Psoas muscle (tissue), 8 donors: ENCODE data around the gene AGA. TPM values are rescaled to one million over a fixed set of nuclear protein-coding genes. Genes with fewer than 3 reads are reported as not detected.

Experiments used
- ATAC-seq, 4 donors: fragments of 200-7000 bp; cut with Tn5 transposase; one replicate each; pipeline ENCODE4 v1.9.1; 2020; ENCODE audit warnings: moderate library complexity in 3 of 4, mild to moderate bottlenecking in 2 of 4
- DNase-seq, 2 donors: peaks; one replicate each; pipeline ENCODE4 v3.0.0-alpha.2; 2020
- H3K27ac ChIP-seq: fragments of 200-600 bp; one replicate; pipeline ENCODE4 v1.8.0; 2022
- H3K27me3 ChIP-seq, 3 donors: fragments of 200-600 bp in 1 of 3; one replicate each; pipeline versions ENCODE4 v1.6.1 to v1.8.0; 2013 to 2022; ENCODE audit warnings: low read length in 2 of 3, mild to moderate bottlenecking in 2 of 3, moderate library complexity in 1 of 3; ENCODE audit not compliant: insufficient read depth in 3 of 3
- H3K36me3 ChIP-seq, 2 donors: fragments of 200-600 bp in 1 of 2; one replicate each; pipeline versions ENCODE4 v1.6.1 to v1.8.0; 2013 to 2022; ENCODE audit warnings: low read depth in 1 of 2, mild to moderate bottlenecking in 1 of 2, moderate library complexity in 1 of 2; ENCODE audit not compliant: insufficient read depth in 1 of 2
- H3K4me1 ChIP-seq: fragments of 200-600 bp; one replicate; pipeline ENCODE4 v1.8.0; 2022
- H3K4me3 ChIP-seq: fragments of 200-600 bp; one replicate; pipeline ENCODE4 v1.8.0; 2022; ENCODE audit warnings: mild to moderate bottlenecking
- H3K9me3 ChIP-seq: fragments of 200-600 bp; one replicate; pipeline ENCODE4 v1.8.0; 2022
- CTCF ChIP-seq: fragments of 200-600 bp; IDR thresholded peaks from one replicate; pipeline ENCODE4 v1.8.0; 2022; ENCODE audit warnings: antibody characterized with exemption
- WGBS, 3 donors: extraction: QIAGEN DNeasy Blood & Tissue Kit; methylation state at CpG; one replicate each; pipeline versions ENCODE4 v1.1.6 to v1.1.7; 2013; 5-methylcytosine and 5-hydroxymethylcytosine counted together
- intact Hi-C, 2 donors: fragments of 100-400 bp; cut with DNase I; formaldehyde crosslinking; loops; one replicate each; pipeline versions ENCODE4 v1.11.0 to v1.14.2; 2022
- polyA plus RNA-seq, 3 donors: library from polyadenylated mRNA; stranded (reverse); fragments of 200-250 nt; gene quantifications; one replicate each; pipeline ENCODE4 v1.2.3, GENCODE V29; 2013
- total RNA-seq, 4 donors: library from RNA; stranded (reverse); fragmentation: NEBNext Ultra II Directional in 2 of 4; extraction: Animal tissue kit (Norgen Biotek cat#: 25700) in 2 of 4; gene quantifications; one replicate each; pipeline versions ENCODE4 v1.2.1 to v1.2.4, GENCODE V29; 2021 to 2023
- donor health status: healthy with polysubstance abuse.
- donor health status: DM: no; HTN: no; CAD: no; lungs with moderate emphysema.
- donor health status: Bipolar disorder and iron deficiency.
- donor health status: healthy.
- donor health status: DM: yes; HTN: yes; CAD: no.
- donor health status: DM: no; HTN: no; CAD: no.
- donor health status: DM: no; HTN: no; CAD: no.
- donor health status: DM: yes; HTN: yes; CAD: no.

AGA gene
- total and polyA plus RNA-seq, 7 donors = 3.5 to 6.7 (median 5.7) TPM

- no peak for DNase-seq
- no peaks in the 10 kb centered on the region for H3K27me3 ChIP-seq
- no peaks in the 10 kb centered on the region for H3K4me1 ChIP-seq
- H3K9me3 ChIP-seq = no peaks in the 10 kb centered on the region
- no peak overlapping the region for H3K27ac ChIP-seq
- no peak overlapping the region for H3K4me3 ChIP-seq
- no peak for ATAC-seq
- intact Hi-C loops = no loop called here
- TF ChIP-seq CTCF = no peak
- H3K36me3 ChIP-seq = no peaks in the 10 kb centered on the region
These were observed 40.1 kb upstream of the AGA start for GRCh38 chr4:177482367-177482766.

- intact Hi-C loops = no loop called here
- no peak overlapping the region for H3K4me3 ChIP-seq
- H3K9me3 ChIP-seq = no peaks in the 10 kb centered on the region
- no peaks in the 10 kb centered on the region for H3K36me3 ChIP-seq
- WGBS, 3 donors = 92 to 98% (median 97%) methylated on average over 2 of the region's 2 CpGs
- no peaks in the 10 kb centered on the region for H3K27me3 ChIP-seq
- no peak for TF ChIP-seq CTCF
- no peaks in the 10 kb centered on the region for H3K4me1 ChIP-seq
- DNase-seq = no peak
- H3K27ac ChIP-seq = no peak overlapping the region
- ATAC-seq = no peak
These were observed 38.6 kb upstream of the AGA start for GRCh38 chr4:177480795-177481194.

GRCh38 chr4:177479063-177479462 lies 36.8 kb upstream of the AGA start:
- no peak for ATAC-seq

GRCh38 chr4:177478496-177478895 lies 36.3 kb upstream of the AGA start:
- TF ChIP-seq CTCF = no peak
- Histone ChIP-seq H3K4me3 (no peak overlapping the region), H3K36me3 (no peaks in the 10 kb centered on the region), H3K27ac (no peak overlapping the region), H3K27me3 (no peaks in the 10 kb centered on the region), H3K9me3 (no peaks in the 10 kb centered on the region), H3K4me1 (no peaks in the 10 kb centered on the region)
- 19 to 38% (median 36%) methylated on average over 2 of the region's 2 CpGs for WGBS, 3 donors
- intact Hi-C loops = no loop called here
- DNase-seq (no peak), ATAC-seq (no peak)

More at GRCh38 chr4:177479063-177479462, 36.8 kb upstream of the AGA start:
- DNase-seq = no peak
- intact Hi-C loops = no loop called here
- Histone ChIP-seq H3K4me3 (no peak overlapping the region), H3K27ac (no peak overlapping the region), H3K36me3 (no peaks in the 10 kb centered on the region), H3K9me3 (no peaks in the 10 kb centered on the region), H3K4me1 (no peaks in the 10 kb centered on the region), H3K27me3 (no peaks in the 10 kb centered on the region)
- 82 to 92% (median 85%) methylated on average over 4 of the region's 4 CpGs for WGBS, 3 donors
- TF ChIP-seq CTCF = no peak

GRCh38 chr4:177473991-177474390 lies 31.8 kb upstream of the AGA start:
- WGBS, 3 donors = 85 to 93% (median 92%) methylated on average over 1 of the region's 1 CpG
- intact Hi-C loops = no loop called here
- Histone ChIP-seq H3K9me3 (no peaks in the 10 kb centered on the region), H3K36me3 (no peaks in the 10 kb centered on the region), H3K4me1 (no peaks in the 10 kb centered on the region), H3K4me3 (no peak overlapping the region), H3K27me3 (no peaks in the 10 kb centered on the region), H3K27ac (no peak overlapping the region)
- ATAC-seq = no peak
- no peak for TF ChIP-seq CTCF
- no peak for DNase-seq
